OCI-LY7 (cell line): Measurements from ENCODE around the gene BCAP29.

ENCODE experiments used
- EZH2phosphoT487 ChIP-seq: fragments of 200-600 bp; sonication (generic); IDR thresholded peaks from 2 replicates; pipeline ENCODE4 v1.6.1; 2018; ENCODE audit warnings: low read depth, borderline replicate concordance, mild to moderate bottlenecking, mixed run types, antibody characterized with exemption, low read length, moderate library complexity, mixed read lengths
- TF ChIP-seq, protein P1 (sequence below): fragments of 200-600 bp; sonication (generic); conservative IDR thresholded peaks from 2 replicates; pipeline ENCODE4 v1.5.1; 2014; ENCODE audit warnings: mild to moderate bottlenecking, antibody characterized with exemption, low read length, moderate library complexity, mixed read lengths

DNA sequence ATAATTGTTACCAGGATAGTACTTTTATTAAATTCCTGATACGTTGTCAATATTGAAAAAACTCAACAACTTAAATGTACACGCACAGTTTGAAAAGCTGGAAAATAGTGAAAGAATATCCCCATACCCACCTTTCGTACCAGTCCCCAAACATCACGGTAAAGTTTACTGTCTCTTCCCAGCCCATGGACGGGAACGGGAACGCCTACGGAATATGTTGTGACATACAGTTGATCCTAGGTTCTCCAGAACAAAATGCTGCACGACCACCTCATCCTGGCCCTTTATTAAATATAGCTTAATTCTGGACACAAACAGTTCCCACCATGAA is 527 bp upstream of the BCAP29 start:
- TF ChIP-seq, protein P1, sequence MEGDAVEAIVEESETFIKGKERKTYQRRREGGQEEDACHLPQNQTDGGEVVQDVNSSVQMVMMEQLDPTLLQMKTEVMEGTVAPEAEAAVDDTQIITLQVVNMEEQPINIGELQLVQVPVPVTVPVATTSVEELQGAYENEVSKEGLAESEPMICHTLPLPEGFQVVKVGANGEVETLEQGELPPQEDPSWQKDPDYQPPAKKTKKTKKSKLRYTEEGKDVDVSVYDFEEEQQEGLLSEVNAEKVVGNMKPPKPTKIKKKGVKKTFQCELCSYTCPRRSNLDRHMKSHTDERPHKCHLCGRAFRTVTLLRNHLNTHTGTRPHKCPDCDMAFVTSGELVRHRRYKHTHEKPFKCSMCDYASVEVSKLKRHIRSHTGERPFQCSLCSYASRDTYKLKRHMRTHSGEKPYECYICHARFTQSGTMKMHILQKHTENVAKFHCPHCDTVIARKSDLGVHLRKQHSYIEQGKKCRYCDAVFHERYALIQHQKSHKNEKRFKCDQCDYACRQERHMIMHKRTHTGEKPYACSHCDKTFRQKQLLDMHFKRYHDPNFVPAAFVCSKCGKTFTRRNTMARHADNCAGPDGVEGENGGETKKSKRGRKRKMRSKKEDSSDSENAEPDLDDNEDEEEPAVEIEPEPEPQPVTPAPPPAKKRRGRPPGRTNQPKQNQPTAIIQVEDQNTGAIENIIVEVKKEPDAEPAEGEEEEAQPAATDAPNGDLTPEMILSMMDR: no peak
- TF ChIP-seq EZH2phosphoT487: no peak
